Right lobe of liver (tissue), 5 donors: ENCODE measurements around the gene MRPL47. TPM values are rescaled to one million over a fixed set of nuclear protein-coding genes. Genes with fewer than 3 reads are reported as not detected.

Experiments
- small RNA-seq, 2 experiments: library from RNA; depleted of rRNA; stranded (forward); fragments of <200 nt; gene quantifications; one replicate each; pipeline ENCODE3, GENCODE V24; 2016
- total RNA-seq, 6 experiments: library from RNA; depleted of rRNA in 2 of 6; stranded (reverse); fragments of >200 nt in 2 of 6; fragmentation: NEBNext Ultra II Directional in 3 of 6; extraction: Animal tissue kit (Norgen Biotek cat#: 25700) in 3 of 6; gene quantifications; one replicate each; pipeline versions ENCODE4 v1.1.0 to v1.2.4, GENCODE V29; 2016 to 2023
- donor health status: DM: no; HTN: no; CAD: no.
- donor health status: DM: no; HTN: no; CAD: no.
- donor health status: DM: no; HTN: yes; CAD: no.
- donor health status: DM: no; HTN: yes; CAD: no.

MRPL47 gene
- total RNA-seq, 6 experiments from 2014 or later = 12.4 to 25.0 (median 18.2) TPM

Small RNA genes within 50 kb of the gene (small RNA-seq; reads per million reads assigned to genes)
- gene AC090425.1 (0 reads per million in 2 experiments), gene RF01210 (0 reads per million in 2 experiments)

Other genes starting within 250 kb of the MRPL47 start
- gene GNB4, start 153.2 kb downstream of the MRPL47 start, total RNA-seq = 1 to 10 TPM; 2.9 to 9.5 (median 5.2) TPM
- gene ACTL6A, start 41.7 kb downstream of the MRPL47 start, total RNA-seq = 10 to 100 TPM; 10.6 to 38.0 (median 15.5) TPM
- 100 to 1,000 TPM in 1 of 6 experiments, 10 to 100 TPM in 5; 53.4 to 102 (median 64.6) TPM for gene NDUFB5, start 156 bp upstream of the MRPL47 start, total RNA-seq
- gene USP13, start 48.4 kb upstream of the MRPL47 start, total RNA-seq = 10 to 100 TPM in 1 of 6 experiments, 1 to 10 TPM in 5; 6.0 to 11.1 (median 6.9) TPM